DMS 273 (cell line): ENCODE measurements around the gene ATP6V1G2.
A peak's percentile ranks its signal among the peaks of the same experiment; 100 is the strongest.

Source experiments
- DNase-seq: peaks from one replicate; lab custom pipeline; 2025; ENCODE audit not compliant: unreplicated experiment; lab: John Stamatoyannopoulos, UW

Gene ATP6V1G2

DNA sequence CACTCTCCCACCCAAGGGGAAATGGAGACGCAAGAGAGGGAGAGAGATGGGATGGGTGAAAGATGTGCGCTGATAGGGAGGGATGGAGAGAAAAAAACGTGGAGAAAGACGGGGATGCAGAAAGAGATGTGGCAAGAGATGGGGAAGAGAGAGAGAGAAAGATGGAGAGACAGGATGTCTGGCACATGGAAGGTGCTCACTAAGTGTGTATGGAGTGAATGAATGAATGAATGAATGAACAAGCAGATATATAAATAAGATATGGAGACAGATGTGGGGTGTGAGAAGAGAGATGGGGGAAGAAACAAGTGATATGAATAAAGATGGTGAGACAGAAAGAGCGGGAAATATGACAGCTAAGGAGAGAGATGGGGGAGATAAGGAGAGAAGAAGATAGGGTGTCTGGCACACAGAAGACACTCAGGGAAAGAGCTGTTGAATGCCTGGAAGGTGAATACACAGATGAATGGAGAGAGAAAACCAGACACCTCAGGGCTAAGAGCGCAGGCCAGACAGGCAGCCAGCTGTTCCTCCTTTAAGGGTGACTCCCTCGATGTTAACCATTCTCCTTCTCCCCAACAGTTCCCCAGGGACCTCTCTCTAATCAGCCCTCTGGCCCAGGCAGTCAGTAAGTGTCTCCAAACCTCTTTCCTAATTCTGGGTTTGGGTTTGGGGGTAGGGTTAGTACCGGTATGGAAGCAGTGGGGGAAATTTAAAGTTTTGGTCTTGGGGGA, 29.7 kb upstream of the ATP6V1G2 start:
- DNase-seq: peak; percentile 24

DNA sequence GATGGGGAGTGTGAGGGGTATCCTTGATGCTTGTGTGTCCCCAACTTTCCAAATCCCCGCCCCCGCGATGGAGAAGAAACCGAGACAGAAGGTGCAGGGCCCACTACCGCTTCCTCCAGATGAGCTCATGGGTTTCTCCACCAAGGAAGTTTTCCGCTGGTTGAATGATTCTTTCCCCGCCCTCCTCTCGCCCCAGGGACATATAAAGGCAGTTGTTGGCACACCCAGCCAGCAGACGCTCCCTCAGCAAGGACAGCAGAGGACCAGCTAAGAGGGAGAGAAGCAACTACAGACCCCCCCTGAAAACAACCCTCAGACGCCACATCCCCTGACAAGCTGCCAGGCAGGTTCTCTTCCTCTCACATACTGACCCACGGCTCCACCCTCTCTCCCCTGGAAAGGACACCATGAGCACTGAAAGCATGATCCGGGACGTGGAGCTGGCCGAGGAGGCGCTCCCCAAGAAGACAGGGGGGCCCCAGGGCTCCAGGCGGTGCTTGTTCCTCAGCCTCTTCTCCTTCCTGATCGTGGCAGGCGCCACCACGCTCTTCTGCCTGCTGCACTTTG, 29.0 kb upstream of the ATP6V1G2 start, which contains the start of gene TNF:
TNF (plus strand) TSS at position 231 of the 567 bp plus-strand sequence; CDS start at position 408, 177 bp downstream.
- DNase-seq: no peak

DNA sequence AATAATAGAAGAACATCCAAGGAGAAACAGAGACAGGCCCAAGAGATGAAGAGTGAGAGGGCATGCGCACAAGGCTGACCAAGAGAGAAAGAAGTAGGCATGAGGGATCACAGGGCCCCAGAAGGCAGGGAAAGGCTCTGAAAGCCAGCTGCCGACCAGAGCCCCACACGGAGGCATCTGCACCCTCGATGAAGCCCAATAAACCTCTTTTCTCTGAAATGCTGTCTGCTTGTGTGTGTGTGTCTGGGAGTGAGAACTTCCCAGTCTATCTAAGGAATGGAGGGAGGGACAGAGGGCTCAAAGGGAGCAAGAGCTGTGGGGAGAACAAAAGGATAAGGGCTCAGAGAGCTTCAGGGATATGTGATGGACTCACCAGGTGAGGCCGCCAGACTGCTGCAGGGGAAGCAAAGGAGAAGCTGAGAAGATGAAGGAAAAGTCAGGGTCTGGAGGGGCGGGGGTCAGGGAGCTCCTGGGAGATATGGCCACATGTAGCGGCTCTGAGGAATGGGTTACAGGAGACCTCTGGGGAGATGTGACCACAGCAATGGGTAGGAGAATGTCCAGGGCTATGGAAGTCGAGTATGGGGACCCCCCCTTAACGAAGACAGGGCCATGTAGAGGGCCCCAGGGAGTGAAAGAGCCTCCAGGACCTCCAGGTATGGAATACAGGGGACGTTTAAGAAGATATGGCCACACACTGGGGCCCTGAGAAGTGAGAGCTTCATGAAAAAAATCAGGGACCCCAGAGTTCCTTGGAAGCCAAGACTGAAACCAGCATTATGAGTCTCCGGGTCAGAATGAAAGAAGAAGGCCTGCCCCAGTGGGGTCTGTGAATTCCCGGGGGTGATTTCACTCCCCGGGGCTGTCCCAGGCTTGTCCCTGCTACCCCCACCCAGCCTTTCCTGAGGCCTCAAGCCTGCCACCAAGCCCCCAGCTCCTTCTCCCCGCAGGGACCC, 28.0 kb upstream of the ATP6V1G2 start:
- no peak for DNase-seq

DNA sequence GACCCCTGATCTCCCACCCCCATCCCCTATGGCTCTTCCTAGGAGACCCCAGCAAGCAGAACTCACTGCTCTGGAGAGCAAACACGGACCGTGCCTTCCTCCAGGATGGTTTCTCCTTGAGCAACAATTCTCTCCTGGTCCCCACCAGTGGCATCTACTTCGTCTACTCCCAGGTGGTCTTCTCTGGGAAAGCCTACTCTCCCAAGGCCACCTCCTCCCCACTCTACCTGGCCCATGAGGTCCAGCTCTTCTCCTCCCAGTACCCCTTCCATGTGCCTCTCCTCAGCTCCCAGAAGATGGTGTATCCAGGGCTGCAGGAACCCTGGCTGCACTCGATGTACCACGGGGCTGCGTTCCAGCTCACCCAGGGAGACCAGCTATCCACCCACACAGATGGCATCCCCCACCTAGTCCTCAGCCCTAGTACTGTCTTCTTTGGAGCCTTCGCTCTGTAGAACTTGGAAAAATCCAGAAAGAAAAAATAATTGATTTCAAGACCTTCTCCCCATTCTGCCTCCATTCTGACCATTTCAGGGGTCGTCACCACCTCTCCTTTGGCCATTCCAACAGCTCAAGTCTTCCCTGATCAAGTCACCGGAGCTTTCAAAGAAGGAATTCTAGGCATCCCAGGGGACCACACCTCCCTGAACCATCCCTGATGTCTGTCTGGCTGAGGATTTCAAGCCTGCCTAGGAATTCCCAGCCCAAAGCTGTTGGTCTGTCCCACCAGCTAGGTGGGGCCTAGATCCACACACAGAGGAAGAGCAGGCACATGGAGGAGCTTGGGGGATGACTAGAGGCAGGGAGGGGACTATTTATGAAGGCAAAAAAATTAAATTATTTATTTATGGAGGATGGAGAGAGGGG, 27.1 kb upstream of the ATP6V1G2 start:
- no peak for DNase-seq

DNA sequence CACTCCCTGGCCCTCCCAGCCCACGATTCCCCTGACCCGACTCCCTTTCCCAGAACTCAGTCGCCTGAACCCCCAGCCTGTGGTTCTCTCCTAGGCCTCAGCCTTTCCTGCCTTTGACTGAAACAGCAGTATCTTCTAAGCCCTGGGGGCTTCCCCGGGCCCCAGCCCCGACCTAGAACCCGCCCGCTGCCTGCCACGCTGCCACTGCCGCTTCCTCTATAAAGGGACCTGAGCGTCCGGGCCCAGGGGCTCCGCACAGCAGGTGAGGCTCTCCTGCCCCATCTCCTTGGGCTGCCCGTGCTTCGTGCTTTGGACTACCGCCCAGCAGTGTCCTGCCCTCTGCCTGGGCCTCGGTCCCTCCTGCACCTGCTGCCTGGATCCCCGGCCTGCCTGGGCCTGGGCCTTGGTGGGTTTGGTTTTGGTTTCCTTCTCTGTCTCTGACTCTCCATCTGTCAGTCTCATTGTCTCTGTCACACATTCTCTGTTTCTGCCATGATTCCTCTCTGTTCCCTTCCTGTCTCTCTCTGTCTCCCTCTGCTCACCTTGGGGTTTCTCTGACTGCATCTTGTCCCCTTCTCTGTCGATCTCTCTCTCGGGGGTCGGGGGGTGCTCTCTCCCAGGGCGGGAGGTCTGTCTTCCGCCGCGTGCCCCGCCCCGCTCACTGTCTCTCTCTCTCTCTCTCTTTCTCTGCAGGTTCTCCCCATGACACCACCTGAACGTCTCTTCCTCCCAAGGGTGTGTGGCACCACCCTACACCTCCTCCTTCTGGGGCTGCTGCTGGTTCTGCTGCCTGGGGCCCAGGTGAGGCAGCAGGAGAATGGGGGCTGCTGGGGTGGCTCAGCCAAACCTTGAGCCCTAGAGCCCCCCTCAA, 25.9 kb upstream of the ATP6V1G2 start, which contains the start of gene LTA:
LTA (plus strand) TSS at position 249 of the 871 bp plus-strand sequence; CDS start at position 703, 454 bp downstream.
- no peak for DNase-seq

DNA sequence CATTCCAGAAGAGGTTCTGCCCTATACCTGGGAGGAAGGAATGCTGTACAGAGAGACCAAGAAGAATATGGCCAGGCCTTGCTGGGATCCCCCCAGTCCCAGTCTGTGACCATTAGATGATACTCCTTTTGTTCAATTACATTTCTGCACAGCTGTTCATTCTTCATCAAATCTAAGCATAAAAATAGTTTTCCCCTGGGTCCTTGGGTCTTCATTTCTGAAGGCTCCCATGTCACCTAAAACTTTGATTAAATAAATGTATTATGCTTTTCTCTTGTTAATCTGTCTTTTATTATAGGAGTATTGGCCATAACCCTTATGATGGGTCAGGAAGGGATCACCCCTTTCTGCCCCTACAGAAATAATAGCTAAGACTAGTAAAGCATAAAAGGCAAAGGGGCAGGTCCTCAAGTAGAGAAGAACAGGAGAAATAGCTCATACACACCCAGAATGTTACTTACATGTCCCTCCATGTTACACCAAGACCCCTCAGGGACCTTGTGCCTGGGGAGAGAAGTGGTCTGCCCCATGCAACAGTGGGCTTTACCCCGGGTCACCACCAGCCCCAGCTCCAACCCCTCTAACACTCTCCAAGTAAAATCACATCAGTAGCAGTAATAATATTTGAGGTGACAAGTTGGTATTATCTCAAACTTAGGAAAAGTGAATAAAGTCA, 23.6 kb upstream of the ATP6V1G2 start:
- no peak for DNase-seq

DNA sequence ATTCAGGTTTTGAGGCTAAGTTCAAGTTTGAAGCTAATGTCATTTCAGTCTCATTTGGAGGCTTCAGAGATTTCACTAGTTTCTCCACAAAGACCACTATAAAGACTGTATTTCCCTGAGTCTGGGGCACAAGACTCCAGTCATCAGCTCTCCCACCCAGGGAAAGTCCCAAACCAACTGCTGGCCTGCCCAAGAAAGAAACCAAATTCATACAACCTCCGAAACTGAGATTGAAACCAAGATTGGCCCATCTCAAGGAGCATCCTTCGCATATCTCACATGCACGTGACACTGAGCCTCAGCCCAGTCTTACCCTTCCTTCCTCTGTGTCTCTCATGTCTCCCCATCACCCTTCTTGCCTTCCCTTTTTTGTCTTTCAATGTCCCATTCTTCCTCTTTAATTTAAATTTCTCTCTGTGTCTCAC, 22.1 kb upstream of the ATP6V1G2 start:
- DNase-seq: no peak

DNA sequence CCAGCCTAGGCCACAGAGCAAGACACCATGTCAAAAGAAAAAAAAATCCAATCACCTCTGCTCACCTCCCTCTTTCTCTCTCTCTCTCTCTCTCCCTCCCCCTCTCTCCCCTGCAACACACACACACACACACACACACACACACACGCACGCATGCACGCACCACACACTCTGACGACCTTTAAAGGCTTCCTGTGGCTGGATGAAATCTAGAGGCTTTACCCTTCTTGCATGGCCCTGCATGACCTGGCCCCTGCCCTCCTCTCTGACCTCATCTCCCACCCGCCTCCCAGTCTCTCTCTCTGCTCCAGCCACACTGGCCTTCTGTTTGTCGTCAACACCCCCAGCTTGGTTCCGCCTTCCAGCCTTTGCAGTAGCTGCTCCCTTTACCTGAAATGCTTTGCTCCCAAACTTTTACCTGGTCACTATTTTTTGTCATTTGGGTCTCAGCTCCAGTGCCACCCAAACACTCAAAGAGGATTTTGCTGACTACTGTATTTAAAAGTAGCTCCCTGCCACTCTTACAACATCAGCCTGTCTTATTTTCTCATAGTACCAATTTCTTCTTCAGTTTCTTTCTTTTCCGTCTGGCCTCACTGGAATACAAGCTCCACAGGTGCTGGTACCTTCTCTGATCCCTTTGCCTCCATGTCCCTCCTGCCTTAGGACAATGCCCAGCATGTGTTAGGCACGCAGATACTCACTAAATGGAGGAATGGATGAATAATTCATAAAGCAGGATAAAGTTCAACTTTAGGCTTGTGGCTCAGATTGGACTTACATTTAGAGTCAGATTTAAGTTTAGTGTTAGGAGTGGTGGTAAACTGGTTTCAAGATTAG, 21.3 kb upstream of the ATP6V1G2 start:
- no peak for DNase-seq

DNA sequence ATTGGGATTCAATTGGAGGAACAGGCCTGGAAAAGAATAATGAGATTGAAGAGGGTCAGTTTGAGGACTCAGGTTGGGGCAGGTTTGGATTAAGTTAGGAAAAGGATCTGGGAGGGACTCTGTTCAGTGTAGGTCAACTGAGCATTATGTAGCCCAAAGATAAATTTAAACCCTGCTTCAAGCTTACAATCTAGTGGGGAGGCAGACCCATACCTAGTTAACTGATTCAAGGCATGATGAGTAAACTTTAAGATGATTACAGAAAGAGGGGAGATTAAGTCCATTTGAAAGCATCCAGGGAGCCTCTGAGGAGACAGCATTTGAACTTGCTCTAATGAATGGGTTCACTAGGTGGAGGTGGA, 14.3 kb upstream of the ATP6V1G2 start:
- no peak for DNase-seq

DNA sequence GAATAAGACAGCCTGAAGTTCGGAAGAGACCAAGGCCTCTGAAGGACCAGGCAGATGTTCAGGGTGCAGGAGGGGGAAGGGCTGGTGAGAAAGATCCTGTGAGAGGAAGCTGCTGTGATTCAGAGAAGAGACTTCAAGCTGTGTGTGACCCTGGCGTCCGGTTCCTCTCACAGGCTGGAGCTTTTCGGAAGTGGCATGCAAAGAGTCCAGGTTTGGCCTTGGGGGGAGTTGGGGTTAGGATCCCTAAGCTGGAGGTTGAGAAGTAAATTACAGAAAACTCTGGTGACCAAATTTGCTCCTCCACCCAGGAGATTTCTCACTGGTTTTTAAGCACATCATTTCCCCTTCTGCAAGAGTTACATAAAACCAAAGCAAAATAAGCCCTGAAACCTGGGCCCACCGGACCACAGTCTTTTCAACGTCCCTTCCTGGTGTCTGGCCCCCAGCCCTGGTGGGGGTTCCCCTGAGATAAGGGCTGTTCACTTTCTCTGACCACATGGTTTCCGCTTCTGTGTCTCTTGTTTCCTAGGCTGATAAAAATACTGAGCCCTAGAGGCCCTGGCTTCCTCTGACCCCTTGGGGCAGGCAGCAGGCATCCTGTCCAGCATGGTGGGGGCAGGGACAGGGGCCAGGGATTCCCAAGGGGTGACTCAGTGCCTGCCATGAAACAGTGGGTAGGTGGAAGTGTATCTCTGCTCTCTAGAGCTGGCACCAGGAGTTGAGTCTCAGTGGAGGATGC, 13.7 kb upstream of the ATP6V1G2 start:
- DNase-seq: no peak

DNA sequence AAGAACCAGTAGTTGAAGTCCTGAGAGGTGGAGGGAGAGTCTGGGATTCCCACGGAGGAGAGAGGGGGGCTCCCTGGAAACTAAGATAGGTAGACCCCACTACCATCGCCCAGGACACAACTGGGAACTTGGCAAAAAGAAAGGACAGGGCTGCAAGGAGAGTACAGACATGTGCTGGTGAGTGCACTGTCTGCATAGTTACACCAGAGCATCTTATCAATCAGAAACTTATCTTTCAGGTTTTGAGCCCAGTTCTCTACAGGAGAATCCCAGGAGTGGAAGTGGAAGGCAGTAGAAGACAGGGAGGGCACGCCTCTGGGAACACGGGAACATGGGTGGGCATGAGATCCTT, 13.2 kb upstream of the ATP6V1G2 start:
- DNase-seq: no peak

DNA sequence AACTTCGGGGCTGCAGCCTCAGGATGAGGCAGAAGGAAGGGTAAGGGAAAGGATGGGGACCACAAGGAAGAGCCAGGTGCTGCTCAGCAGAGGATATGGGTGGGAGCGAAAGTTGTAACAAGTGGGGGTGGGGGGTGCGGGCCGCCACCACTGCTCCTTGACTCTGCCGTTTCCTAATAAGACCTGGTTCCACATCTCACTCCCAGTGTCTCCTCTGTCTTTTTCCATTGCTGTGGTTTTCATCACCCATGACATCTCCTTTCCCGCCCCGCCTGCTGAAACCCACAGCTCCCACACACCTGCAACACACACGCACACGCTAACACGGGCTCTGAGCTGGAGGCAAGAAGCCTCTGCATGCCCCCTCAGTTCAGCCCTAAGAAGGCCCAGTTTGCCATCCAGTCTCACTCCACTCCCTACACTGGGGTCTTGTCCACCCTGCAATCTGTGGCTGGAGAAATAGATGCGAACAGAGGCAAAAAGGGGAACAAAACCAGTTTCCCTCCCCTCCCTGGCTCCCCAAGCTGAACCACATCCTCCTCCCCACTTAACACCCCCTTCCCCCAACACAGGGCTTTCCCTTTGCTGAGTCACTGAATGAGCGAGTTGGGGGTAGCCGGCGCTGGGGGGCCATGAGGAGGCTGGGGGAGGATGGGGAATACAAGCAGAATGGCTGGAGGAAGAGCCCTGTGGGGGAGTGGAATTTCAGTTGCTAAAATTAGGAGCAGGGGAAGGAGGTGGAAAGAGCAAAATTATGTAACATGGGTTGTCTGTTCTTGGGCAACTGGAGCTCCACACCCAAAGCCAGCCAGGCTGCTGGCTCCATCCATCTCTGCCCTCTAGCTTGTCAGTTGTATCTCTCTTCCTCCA, 12.5 kb upstream of the ATP6V1G2 start:
- DNase-seq: no peak

DNA sequence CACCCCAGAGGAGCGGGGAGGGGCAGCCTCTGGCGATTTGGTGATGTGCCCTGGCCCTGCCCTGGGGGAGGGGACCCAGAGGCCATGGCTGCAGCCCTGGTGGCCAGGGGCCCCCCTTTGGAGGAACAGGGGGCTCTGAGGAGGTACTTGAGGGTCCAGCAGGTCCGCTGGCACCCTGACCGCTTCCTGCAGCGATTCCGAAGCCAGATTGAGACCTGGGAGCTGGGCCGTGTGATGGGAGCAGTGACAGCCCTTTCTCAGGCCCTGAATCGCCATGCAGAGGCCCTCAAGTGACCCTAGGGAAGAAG, 11.9 kb upstream of the ATP6V1G2 start:
- DNase-seq: no peak

DNA sequence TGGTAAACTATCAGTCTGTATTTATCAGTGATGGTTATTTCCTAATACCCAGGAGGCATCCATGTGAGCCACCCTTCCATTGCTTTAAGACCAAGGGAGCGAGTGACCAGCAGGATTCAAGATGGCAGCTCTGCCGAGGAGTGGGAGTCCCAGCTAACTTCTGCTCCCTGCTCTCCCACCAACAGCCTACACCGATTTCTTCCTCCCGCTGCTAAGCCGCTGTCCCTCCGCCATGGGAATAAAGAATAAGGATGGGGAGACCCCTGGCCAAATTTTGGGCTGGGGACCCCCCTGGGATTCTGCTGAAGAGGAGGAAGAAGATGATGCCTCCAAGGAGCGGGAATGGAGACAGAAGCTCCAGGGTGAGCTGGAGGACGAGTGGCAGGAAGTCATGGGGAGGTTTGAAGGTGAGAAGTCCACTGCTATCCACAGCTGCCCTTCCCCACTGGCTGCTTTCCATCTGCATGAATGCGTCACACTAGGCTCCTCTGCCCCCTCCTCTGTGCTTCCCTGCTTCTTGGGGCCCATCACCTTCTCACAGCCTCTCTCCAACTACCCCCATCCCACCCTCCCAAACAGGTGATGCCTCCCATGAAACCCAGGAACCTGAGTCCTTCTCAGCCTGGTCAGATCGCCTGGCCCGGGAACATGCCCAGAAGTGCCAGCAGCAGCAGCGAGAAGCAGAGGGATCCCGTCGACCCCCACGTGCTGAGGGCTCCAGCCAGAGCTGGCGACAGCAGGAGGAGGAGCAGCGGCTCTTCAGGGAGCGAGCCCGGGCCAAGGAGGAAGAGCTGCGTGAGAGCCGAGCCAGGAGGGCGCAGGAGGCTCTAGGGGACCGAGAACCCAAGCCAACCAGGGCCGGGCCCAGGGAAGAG, 11.3 kb upstream of the ATP6V1G2 start:
- no peak for DNase-seq

DNA sequence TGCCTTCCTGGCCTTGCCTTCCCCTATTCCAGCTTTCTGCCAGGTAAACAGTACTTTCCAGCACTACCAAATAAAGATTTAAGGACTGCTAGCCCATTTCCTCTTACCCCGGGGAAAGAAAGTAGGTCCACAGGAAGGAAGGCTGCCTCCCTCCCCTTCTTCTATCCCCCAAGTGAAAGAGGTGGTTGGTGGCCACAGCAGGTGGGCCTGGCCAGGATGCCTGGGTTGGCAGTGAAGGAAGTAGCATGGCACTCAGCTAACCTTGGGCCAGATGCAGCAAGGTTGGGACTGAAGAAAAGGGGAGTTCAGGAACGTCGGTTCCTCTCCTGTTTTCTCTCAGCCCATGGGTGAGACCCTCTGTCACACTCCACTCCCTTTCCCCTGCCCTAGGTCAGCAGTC, 9.9 kb upstream of the ATP6V1G2 start:
- no peak for DNase-seq

DNA sequence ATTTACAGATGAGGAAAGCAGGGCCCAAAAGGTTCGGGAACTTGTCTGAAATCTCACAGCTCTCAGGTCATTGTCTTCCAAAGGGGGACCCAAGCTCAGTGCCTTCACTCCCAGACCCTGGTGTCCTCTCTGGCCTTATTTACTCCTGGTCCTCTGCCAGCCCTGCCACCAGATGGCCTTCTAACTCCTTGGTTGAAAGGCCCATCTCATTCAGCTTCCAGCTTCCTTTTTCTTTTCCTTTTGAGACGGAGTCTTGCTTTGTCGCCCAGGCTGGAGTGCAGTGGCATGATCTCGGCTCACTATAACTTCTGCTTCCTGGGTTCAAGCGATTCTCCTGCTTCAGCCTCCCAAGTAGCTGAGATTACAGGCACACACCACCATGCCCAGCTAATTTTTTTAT, 5.0 kb upstream of the ATP6V1G2 start:
- DNase-seq: peak; percentile 68
